SHP77 treated with DMSO at 0.1 percent for 48 hours (cell line): ENCODE results near the gene NUDCD2.

Experiments used
- DNase-seq: peaks from one replicate; lab custom pipeline; 2025; lab: John Stamatoyannopoulos, UW

NUDCD2 gene

GRCh38 chr5:163459819-163460561, at the start of gene NUDCD2:
TSS of gene NUDCD2 (minus strand) at chr5:163460102. CDS start at chr5:163460050, 52 bp downstream.
- DNase-seq = peak; percentile 93

GRCh38 chr5:163509291-163509951, 49.5 kb upstream of the NUDCD2 start:
- DNase-seq = no peak

- no peak for DNase-seq
These were observed 48.9 kb upstream of the NUDCD2 start for GRCh38 chr5:163508753-163509152.

- no peak for DNase-seq
These were observed 46.8 kb upstream of the NUDCD2 start for GRCh38 chr5:163506726-163507125.

GRCh38 chr5:163506095-163506457, 46.2 kb upstream of the NUDCD2 start:
- no peak for DNase-seq

GRCh38 chr5:163505368-163506094, 45.6 kb upstream of the NUDCD2 start, which contains the start of gene MAT2B:
TSS of gene MAT2B (plus strand) at chr5:163505619. CDS start at chr5:163505687, 68 bp downstream.
- DNase-seq = peak; percentile 74

- DNase-seq = no peak
These were observed 45.1 kb upstream of the NUDCD2 start for GRCh38 chr5:163505049-163505367.

GRCh38 chr5:163504079-163504931, 44.4 kb upstream of the NUDCD2 start:
- peak; percentile 28 for DNase-seq

GRCh38 chr5:163503106-163504078, 43.5 kb upstream of the NUDCD2 start:
- peak; percentile 63 for DNase-seq

GRCh38 chr5:163502521-163502920, 42.6 kb upstream of the NUDCD2 start:
- no peak for DNase-seq

GRCh38 chr5:163498886-163499285, 39.0 kb upstream of the NUDCD2 start:
- DNase-seq = no peak

GRCh38 chr5:163497315-163497714, 37.4 kb upstream of the NUDCD2 start:
- no peak for DNase-seq

GRCh38 chr5:163496286-163496685, 36.4 kb upstream of the NUDCD2 start:
- no peak for DNase-seq

- DNase-seq = no peak
These were observed 29.8 kb upstream of the NUDCD2 start for GRCh38 chr5:163489745-163490075.

- no peak for DNase-seq
These were observed 29.3 kb upstream of the NUDCD2 start for GRCh38 chr5:163489055-163489744.

GRCh38 chr5:163478982-163479271, 19.0 kb upstream of the NUDCD2 start:
- DNase-seq = no peak

GRCh38 chr5:163478126-163478981, 18.5 kb upstream of the NUDCD2 start:
- no peak for DNase-seq

- no peak for DNase-seq
These were observed 15.5 kb upstream of the NUDCD2 start for GRCh38 chr5:163475411-163475810.

- no peak for DNase-seq
These were observed 13.8 kb upstream of the NUDCD2 start for GRCh38 chr5:163473635-163474243.
